ENCODE results near the gene ACSL5.
"Not testable (repeated sequence)": the region's sequence is repeated elsewhere in the genome, so short reads cannot be mapped to it uniquely, and the experiment has no call there.

The ACSL5 gene

GRCh38 chr10:112426111-112426510 lies 52.2 kb downstream of the ACSL5 start:
- no peak for DNase-seq

DNA sequence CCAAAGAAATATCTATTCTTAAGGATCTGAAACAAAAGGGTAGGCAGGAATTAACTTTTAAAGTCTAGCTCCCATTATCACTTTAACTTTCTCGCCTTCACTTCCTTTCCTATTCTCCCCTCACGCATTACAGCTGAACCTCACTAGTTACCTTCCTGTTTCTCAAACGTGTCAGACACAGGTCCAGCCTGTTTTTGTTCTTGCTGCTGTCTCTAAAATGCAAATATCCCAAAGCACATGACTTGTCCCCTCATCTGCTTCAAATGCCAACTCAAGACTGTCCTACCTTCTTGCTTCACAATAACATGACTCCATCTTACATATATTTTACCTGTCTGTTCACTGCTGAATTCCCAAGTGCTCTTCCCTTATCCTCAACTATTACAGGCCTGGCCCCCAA lies 55.2 kb downstream of the ACSL5 start:
- DNase-seq = no peak

GRCh38 chr10:112429654-112430230 lies 55.8 kb downstream of the ACSL5 start:
- DNase-seq = no peak

- DNase-seq = no peak
Observed at GRCh38 chr10:112433136-112433535, 59.2 kb downstream of the ACSL5 start.

- DNase-seq = no peak
Observed at GRCh38 chr10:112434988-112435619, 61.2 kb downstream of the ACSL5 start.

GRCh38 chr10:112438356-112438755 lies 64.4 kb downstream of the ACSL5 start:
- DNase-seq = no peak

- no peak for DNase-seq
Observed at GRCh38 chr10:112441520-112441919, 67.6 kb downstream of the ACSL5 start.

GRCh38 chr10:112442063-112442462 lies 68.1 kb downstream of the ACSL5 start:
- no peak for DNase-seq

DNA sequence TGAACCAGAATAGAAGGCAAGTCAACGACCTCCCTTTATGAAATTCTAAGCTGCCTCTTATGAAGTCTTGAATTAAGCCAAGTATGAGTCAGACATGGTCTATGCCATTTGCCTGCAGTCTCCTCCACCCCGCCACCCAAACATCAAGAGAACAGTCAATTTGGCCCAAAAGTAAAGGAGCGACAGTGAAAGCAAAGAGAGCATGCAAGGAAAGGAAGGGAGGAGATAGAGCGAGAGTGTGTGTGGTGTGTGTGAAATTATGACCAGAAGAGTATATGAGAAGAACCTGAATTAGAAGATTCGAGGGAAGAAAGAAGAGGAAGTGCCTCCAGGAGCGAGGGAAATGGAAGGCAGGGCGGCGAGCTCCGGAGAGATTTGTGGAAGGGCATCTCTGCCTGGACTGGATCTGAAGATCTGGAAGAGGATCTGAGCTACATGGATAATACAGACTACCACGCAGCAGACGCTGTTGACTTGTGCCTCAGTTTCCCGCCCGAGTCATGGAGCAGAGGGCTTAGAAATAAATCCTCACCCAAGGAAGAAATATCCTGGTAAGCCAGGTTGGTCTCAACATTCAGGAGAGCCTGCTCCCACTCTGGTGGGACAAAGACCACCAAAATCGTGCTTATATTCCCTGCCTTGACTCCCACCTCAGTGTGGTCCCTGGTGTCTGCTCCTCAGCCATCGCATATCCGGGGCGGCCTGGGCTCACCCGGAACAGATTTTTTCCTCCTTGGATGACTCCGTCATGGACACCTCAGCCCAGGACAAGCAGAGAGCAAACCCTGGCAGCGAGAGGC lies 72.3 kb downstream of the ACSL5 start:
- DNase-seq = no peak

- DNase-seq = peak; percentile 86
Observed at GRCh38 chr10:112446855-112447619, 73.1 kb downstream of the ACSL5 start, which contains the start of the genes VTI1A and ZDHHC6. Gene VTI1A, plus strand, starts transcription at chr10:112447215. Its CDS starts 159 bp downstream, at chr10:112447374. Gene ZDHHC6, minus strand, starts transcription at chr10:112446914. Its CDS starts 1,478 bp downstream, at chr10:112445436.

GRCh38 chr10:112447620-112447928 lies 73.7 kb downstream of the ACSL5 start:
- DNase-seq = no peak

DNA sequence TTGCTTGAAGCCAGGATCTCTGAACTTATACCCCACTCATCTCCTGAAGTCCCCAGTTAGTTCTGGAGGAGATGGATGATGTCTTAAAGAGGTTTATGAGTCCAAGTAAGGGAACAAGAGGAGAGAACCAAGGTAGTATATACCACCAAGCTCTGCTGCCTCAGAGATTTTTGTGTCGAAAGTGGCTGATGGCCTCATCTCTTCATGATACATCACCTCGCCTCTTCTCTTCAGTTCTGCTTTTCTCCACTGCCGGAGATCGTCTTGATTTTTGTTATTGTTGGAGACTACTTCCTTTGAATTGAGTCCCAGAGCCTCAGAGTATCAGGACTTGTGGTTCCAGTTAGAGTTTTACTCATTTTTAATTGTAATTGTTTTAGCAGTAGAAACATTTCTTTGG lies 75.0 kb downstream of the ACSL5 start:
- DNase-seq = no peak

GRCh38 chr10:112454910-112455779 lies 81.2 kb downstream of the ACSL5 start:
- DNase-seq = no peak

DNA sequence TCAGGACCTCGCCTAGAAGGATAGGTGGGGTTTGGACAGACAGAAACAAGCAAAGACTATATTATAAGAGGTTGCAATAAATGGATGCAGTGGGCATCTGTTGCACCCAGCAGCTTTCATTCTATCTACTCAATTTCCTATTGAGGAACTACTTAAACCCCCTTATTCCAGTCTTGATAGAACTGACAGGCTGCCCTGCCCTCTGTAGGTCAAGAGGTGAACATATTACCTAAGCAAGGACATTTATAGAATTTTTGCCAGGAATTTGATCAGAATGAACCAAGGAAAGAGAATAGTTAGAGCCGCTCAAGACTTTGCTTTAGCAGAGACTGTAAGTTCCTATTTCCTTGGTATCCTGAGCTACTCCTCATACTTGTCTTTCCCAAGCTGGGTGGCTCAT lies 82.6 kb downstream of the ACSL5 start:
- no peak for DNase-seq

GRCh38 chr10:112460366-112460765 lies 86.5 kb downstream of the ACSL5 start:
- DNase-seq = no peak

- DNase-seq = no peak
Observed at GRCh38 chr10:112461029-112461887, 87.3 kb downstream of the ACSL5 start.

DNA sequence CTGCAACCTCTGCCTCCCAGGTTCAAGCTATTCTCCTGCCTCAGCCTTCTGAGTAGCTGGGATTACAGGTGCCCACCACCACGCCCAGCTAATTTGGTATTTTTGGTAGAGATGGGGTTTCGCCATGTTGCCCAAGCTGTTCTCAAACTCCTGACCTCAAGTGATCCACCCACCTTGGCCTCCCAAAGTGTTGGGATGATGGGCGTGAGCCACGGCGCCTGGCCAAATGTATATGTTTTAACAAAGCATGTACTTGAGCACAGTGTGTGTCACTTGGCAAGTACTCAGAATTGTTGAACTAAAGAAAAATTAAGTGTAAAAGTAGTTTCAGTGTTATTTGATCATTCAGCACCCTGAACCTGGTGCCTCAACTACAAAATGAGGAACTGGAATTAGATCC lies 90.2 kb downstream of the ACSL5 start:
- not testable (repeated sequence) for DNase-seq

DNA sequence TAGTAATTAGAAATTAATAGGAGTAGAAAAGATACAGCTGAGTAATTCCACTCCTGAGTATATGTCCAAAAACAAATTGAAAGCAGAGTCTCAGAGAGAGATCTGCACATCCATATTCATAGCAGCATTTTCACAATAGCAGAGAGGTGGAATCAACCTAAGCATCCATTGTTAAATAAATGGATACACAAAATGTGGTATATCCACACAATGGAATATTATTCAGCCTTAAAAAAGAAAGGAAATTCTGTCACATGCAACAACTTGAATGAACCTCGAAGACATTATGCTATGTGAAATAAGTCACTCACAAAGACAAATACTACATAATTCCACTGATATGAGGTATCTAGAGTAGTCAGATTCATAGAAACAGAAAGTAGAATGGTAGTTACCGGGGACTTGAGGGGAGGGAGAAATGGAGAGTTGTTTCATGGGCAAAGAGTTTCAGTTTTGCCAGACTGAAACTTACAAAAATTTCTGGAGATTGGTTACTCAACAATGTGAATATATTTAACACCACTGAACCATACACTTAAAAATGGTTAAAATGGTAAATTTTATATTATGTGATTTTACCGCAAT lies 91.5 kb downstream of the ACSL5 start:
- DNase-seq = no peak

DNA sequence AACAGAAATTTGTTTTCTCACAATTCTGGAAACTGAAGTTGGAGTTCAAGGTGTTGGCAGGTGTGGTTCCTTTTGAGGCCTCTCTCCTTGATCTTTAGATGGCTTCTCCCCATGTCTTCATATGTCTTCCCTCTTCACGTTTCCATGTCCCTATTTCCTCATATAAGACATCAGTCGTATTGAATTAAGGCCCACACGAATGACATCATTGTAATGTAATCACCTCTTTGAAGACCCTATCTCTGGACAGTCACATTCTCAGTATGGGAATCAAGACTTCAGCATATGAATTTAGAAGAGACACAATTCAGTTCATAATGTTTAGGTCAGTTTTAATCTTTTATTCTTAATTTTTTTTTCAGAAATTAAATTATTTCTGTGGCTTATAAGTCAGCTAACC lies 92.9 kb downstream of the ACSL5 start:
- DNase-seq = no peak

DNA sequence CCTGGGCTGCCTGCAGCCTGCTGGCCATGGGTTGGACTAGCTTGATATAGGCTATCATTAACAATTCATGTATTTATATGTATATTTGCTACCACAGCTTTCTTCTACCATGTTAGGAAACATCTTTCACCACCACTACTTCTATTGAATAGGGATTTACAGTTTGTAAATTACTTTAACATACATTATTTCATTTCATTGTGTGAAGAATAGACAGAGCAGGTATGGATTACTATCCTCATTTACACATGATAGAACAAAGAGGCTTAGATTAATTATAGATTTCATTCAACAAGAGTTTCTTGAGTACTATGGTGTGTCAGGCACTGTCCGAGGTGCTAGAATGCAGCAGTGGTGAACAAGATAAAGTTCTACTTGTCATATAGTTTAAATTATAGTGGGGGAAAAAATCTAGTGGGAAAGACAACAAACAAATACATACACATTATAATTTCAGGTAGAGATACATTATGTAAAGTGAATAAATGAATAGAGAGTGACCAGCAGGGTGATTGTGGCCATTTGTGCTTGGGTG lies 93.7 kb downstream of the ACSL5 start:
- no peak for DNase-seq
